GM12873 (cell line): ENCODE measurements around the gene CACNA1S.

Source experiments
- CTCF ChIP-seq: IDR thresholded peaks from 2 replicates; pipeline ENCODE4 v1.5.1; 2012; ENCODE audit warnings: low read depth, mild to moderate bottlenecking, moderate library complexity, low read length, control low read depth; ENCODE audit not compliant: insufficient read depth; ENCODE audit errors: missing control alignments

Gene CACNA1S

GRCh38 chr1:201039418-201039817 is 72.8 kb downstream of the CACNA1S start:
- TF ChIP-seq CTCF, result no peak

GRCh38 chr1:201038186-201038876 is 73.9 kb downstream of the CACNA1S start:
- TF ChIP-seq CTCF, result no peak

- no peak for TF ChIP-seq CTCF
Measured at GRCh38 chr1:201036188-201036842, 75.9 kb downstream of the CACNA1S start.

GRCh38 chr1:201034671-201035070 is 77.6 kb downstream of the CACNA1S start:
- TF ChIP-seq CTCF, result no peak

GRCh38 chr1:201032408-201032807 is 79.8 kb downstream of the CACNA1S start:
- TF ChIP-seq CTCF, result no peak

- TF ChIP-seq CTCF, result no peak
Measured at GRCh38 chr1:201028461-201028889, 83.8 kb downstream of the CACNA1S start.

GRCh38 chr1:201026836-201027235 is 85.4 kb downstream of the CACNA1S start:
- TF ChIP-seq CTCF, result no peak
